OCI-LY1 (cell line): ENCODE measurements around the gene TIMM22.
"Not testable (repeated sequence)": the region's sequence is repeated elsewhere in the genome, so short reads cannot be mapped to it uniquely, and the experiment has no call there.

Source experiments
- H2AFZ ChIP-seq: fragments of 200-600 bp; sonication (generic), shearing (Covaris generic); 2 replicates; pipeline ENCODE4 v1.6.0; 2014; ENCODE audit warnings: antibody characterized with exemption, mild to moderate bottlenecking, low read length
- H3F3A ChIP-seq: fragments of 200-600 bp; sonication (generic), shearing (Covaris generic); 2 replicates; pipeline ENCODE4 v1.6.0; 2014; ENCODE audit warnings: mild to moderate bottlenecking, antibody characterized with exemption, low read length, moderate library complexity; ENCODE audit not compliant: insufficient read depth
- H3K27ac ChIP-seq: fragments of 200-600 bp; sonication (generic); 2 replicates; pipeline ENCODE4 v1.5.1; 2014; ENCODE audit warnings: low read length, mixed run types, mild to moderate bottlenecking, low read depth; ENCODE audit not compliant: poor library complexity, severe bottlenecking
- H3K27me3 ChIP-seq: fragments of 200-600 bp; sonication (generic); 2 replicates; pipeline ENCODE4 v1.6.0; 2014; ENCODE audit warnings: antibody characterized with exemption, mild to moderate bottlenecking, low read length, moderate library complexity; ENCODE audit not compliant: insufficient read depth
- H3K36me3 ChIP-seq: fragments of 200-600 bp; sonication (generic); 2 replicates; pipeline ENCODE4 v1.6.1; 2014; ENCODE audit warnings: mild to moderate bottlenecking, antibody characterized with exemption, low read length, moderate library complexity, mixed read lengths; ENCODE audit not compliant: insufficient read depth
- H3K4me1 ChIP-seq: fragments of 200-600 bp; sonication (generic); 2 replicates; pipeline ENCODE4 v1.5.1; 2014; ENCODE audit warnings: mild to moderate bottlenecking, low read length, moderate library complexity; ENCODE audit not compliant: insufficient read depth, severe bottlenecking
- H3K4me2 ChIP-seq: fragments of 200-600 bp; sonication (generic), shearing (Covaris generic); 2 replicates; pipeline ENCODE4 v1.6.1; 2014; ENCODE audit warnings: low read length
- H3K4me3 ChIP-seq: fragments of 200-600 bp; sonication (generic); 2 replicates; pipeline ENCODE4 v1.5.1; 2014; ENCODE audit warnings: low read length, low read depth, mild to moderate bottlenecking, mixed read lengths; ENCODE audit not compliant: poor library complexity, severe bottlenecking
- H3K79me2 ChIP-seq: fragments of 200-600 bp; shearing (Covaris generic); 2 replicates; pipeline ENCODE4 v1.6.1; 2016; ENCODE audit warnings: mixed run types, low read length, mixed read lengths; ENCODE audit not compliant: insufficient read depth
- H3K9ac ChIP-seq: fragments of 200-600 bp; sonication (generic), shearing (Covaris generic); 2 replicates; pipeline ENCODE4 v1.6.1; 2014; ENCODE audit warnings: mild to moderate bottlenecking, low read length, mixed read lengths
- H3K9me2 ChIP-seq: fragments of 200-600 bp; sonication (generic), shearing (Covaris generic); 2 replicates; pipeline ENCODE4 v1.6.1; 2014; ENCODE audit warnings: low read depth, mild to moderate bottlenecking, low read length, mixed read lengths
- H3K9me3 ChIP-seq: fragments of 200-600 bp; shearing (Covaris generic); 2 replicates; pipeline ENCODE4 v1.6.1; 2014; ENCODE audit warnings: low read length, mixed read lengths
- H4K20me1 ChIP-seq: fragments of 200-600 bp; sonication (generic), shearing (Covaris generic); 2 replicates; pipeline ENCODE4 v1.6.0; 2016; ENCODE audit warnings: mild to moderate bottlenecking, low read length; ENCODE audit not compliant: insufficient read depth
- CTCF ChIP-seq: fragments of 200-600 bp; sonication (generic), shearing (Covaris generic); IDR thresholded peaks from 2 replicates; pipeline ENCODE4 v1.5.1; 2017; ENCODE audit warnings: mild to moderate bottlenecking, antibody characterized with exemption, low read length, moderate library complexity, mixed read lengths
- EZH2 ChIP-seq: fragments of 200-600 bp; sonication (generic), shearing (Covaris generic); IDR thresholded peaks from 2 replicates; pipeline ENCODE4 v1.8.0; 2017; ENCODE audit warnings: borderline replicate concordance, mixed run types, mild to moderate bottlenecking, antibody characterized with exemption, low read length, moderate library complexity, mixed read lengths

The TIMM22 gene

GRCh38 chr17:988561-988960 lies 8.4 kb upstream of the TIMM22 start:
- Histone ChIP-seq H3K27me3 (no peaks in the 10 kb centered on the region), H3K4me3 (no peak overlapping the region), H3K9me2 (no peaks in the 10 kb centered on the region), H3K27ac (no peak overlapping the region), H3K4me2 (no peak overlapping the region), H3K79me2 (no peaks in the 10 kb centered on the region), H3K36me3 (no peaks in the 10 kb centered on the region), H3K9me3 (peaks cover 8% of the 10 kb centered on the region; the same call in 1 of the 2 replicates), H3K4me1 (no peaks in the 10 kb centered on the region), H3K9ac (no peak overlapping the region), H2AFZ (no peak overlapping the region), H3F3A (no peaks in the 10 kb centered on the region), H4K20me1 (no peaks in the 10 kb centered on the region)
- no peak for TF ChIP-seq CTCF
- no peak for TF ChIP-seq EZH2

GRCh38 chr17:992933-993332 lies 4.0 kb upstream of the TIMM22 start:
- H3K9me3 ChIP-seq, result peaks cover 12% of the 10 kb centered on the region; the same call in 1 of the 2 replicates
- no peaks in the 10 kb centered on the region for H3K9me2 ChIP-seq
- H3K36me3 ChIP-seq, result no peaks in the 10 kb centered on the region
- H3K9ac ChIP-seq, result no peak overlapping the region
- H3F3A ChIP-seq, result no peaks in the 10 kb centered on the region
- H3K27me3 ChIP-seq, result no peaks in the 10 kb centered on the region
- H3K4me1 ChIP-seq, result peaks cover 3% of the 10 kb centered on the region
- no peak overlapping the region for H3K4me2 ChIP-seq
- no peaks in the 10 kb centered on the region for H4K20me1 ChIP-seq
- no peak overlapping the region for H3K4me3 ChIP-seq
- TF ChIP-seq CTCF (no peak), EZH2 (no peak)
- H3K79me2 ChIP-seq, result no peaks in the 10 kb centered on the region
- no peak overlapping the region for H2AFZ ChIP-seq
- H3K27ac ChIP-seq, result no peak overlapping the region

GRCh38 chr17:995324-995723 lies 1.6 kb upstream of the TIMM22 start:
- H3F3A ChIP-seq, H3K36me3 ChIP-seq, H3K79me2 ChIP-seq, H3K4me2 ChIP-seq, H3K27me3 ChIP-seq, H3K9ac ChIP-seq, H3K27ac ChIP-seq, H3K9me2 ChIP-seq, H3K4me3 ChIP-seq, H3K4me1 ChIP-seq, H4K20me1 ChIP-seq, H2AFZ ChIP-seq: not testable (repeated sequence)
- H3K9me3 ChIP-seq, result peaks cover 12% of the 10 kb centered on the region; the same call in 1 of the 2 replicates

- Histone ChIP-seq H3F3A (no peaks in the 10 kb centered on the region), H3K9me3 (peaks cover 5% of the 10 kb centered on the region; the same call in 1 of the 2 replicates), H2AFZ (no peak overlapping the region), H3K36me3 (peaks cover 35% of the 10 kb centered on the region), H4K20me1 (no peaks in the 10 kb centered on the region), H3K4me2 (peak overlapping the region; percentile 68), H3K4me3 (peak overlapping the region; percentile 81), H3K27ac (no peak overlapping the region), H3K79me2 (no peaks in the 10 kb centered on the region), H3K9ac (peak overlapping the region; percentile 79; the same call in 1 of the 2 replicates), H3K27me3 (no peaks in the 10 kb centered on the region), H3K9me2 (no peaks in the 10 kb centered on the region), H3K4me1 (peaks cover 9% of the 10 kb centered on the region)
- TF ChIP-seq CTCF, result no peak
- no peak for TF ChIP-seq EZH2
These were observed 1.2 kb downstream of the TIMM22 start for GRCh38 chr17:998111-998510.
